ENCODE data around the gene DGUOK.

The DGUOK gene

DNA sequence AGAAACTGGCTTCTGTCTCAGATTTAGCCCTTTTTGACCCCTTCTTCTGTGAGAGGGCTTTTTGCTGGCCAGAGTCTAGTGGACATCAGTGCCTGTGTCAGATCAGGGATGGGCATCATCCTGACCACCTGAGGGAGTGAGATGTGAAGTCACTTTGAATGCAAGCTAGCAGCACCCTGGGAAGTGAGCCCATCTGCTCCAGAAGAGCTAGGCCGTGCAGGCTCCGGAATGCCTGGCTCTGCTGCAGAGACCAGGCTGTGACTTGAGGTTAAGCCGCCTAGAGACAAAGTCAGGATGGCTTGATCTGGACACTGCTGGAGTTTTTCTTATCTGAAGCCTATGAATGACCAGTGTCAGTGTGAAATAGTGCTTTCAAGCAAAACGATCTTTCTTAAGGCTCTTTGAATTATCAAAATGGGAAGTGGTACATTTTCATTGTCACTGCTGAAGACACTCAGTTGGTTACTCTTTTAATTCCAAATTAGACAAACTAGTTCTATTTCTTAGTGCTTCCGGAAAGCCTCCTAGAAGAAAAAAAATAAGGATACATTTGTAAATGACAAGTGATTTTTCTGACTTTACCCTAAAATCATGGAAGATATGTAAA lies 20.8 kb downstream of the DGUOK start:
- DNase-seq (ENCODE audit: low read depth), result no peak

- no peak for DNase-seq (ENCODE audit: low read depth)
Measured at GRCh38 chr2:73949802-73950201, 23.1 kb downstream of the DGUOK start.

DNA sequence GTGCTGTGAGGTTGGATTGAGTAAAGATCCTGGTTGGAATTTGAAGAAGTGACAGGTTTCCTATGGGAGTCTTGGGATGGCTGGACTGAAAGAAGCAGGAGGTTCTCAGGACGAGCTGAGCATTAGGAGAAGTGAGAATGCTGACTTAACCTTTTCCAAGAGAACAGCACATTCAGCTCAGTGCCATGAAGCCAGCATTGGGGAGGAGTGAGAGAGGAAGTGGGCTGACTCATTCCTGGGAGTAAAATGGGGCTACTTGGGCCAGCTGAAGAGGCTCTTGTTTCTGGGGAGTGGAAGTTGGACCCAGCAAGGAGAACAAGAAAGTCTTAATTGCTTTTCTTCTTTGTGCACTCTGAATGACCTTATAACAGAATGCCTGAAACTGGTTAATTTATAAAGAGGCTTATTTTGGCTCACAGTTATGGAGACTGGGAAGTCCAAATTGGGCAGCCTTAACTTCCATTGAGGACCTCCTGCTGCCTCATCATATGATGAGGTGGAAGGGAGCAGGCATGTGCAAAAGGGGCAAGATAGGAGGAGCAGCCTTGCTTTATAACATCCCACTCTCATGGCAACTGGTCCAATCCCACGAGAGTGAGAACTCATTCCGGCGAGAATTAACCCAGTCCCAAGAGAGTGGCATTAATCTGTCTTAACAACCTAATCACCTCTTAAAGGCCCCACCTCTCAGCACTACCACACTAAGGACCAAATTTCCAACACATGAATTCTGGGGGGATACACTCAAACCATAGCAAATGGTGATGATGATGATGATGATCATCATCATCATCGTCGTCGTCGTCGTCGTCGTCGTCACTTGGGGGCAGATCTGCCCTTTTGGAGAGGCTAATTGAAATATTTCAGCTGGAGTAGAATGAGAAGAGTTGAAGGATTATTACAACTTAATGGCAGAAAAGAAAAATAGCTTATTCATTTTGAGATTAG lies 26.1 kb downstream of the DGUOK start:
- no peak for DNase-seq (ENCODE audit: low read depth)

DNA sequence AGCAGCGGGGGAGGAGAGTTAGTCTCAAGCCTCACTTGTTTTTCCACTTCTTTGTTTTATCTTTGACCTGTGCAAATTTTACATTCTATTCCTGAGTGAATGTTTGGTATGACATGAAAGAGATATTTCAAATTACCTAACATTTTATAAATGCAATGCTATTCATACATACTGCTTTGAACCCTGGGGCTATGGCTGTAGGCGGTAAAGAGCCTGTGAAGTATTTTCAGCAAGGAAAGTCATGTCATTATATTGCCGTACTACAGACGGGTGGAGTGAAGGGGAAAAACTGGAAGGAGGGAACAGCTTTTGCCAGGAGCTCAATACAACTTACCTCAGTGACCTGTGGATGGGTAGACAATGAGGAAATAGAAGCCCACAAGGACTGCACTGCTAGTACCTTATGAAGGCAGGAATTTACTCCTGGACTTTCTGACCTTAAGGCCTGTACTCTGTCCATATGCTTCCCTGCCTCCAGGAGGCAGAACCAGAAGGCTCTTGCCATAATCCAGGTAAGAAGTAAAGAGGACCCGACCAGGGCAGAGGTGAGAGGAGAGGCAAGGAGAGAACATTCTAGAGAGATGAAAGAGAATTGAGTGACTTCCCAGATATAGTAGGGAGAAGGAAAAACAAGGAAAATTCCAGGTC lies 29.7 kb downstream of the DGUOK start:
- DNase-seq (ENCODE audit: low read depth), result no peak

GRCh38 chr2:73961274-73961673 lies 34.6 kb downstream of the DGUOK start:
- no peak for DNase-seq (ENCODE audit: low read depth)

DNA sequence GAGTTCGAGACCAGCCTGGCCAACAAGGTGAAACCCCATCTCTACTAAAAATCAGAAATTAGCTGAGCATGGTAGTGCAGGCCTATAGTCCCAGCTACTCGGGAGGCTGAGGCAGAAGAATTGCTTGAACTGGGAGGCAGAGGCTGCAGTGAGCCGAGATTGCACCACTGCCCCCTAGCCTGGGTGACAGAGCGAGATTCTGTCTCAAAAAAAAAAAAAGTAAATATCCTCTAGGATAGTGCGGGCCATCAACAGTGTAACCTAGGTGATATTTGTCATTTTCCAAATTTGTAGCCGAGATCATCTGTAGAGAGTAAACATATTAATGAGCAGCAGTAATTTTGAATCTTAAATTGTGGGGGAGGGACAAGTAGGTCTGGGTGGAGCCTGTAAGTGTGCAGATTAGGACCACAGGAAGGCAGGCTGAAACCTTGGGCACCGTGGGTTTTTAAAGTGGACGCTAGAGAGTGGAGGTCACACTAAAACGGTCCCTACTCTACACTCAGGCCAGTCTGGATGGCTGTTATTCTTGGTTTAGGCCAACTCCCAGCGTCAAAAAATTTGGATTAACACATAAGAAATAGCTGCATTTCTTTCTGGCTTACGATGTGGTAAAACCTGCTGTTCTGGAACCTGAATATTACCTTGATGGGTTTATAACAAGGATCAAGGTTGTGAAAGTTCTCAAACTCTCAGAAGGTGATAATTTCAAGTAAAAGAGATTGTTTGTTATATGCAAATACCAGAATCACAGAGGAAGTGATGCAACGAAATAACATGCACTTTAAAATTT lies 35.3 kb downstream of the DGUOK start:
- no peak for DNase-seq (ENCODE audit: low read depth)

GRCh38 chr2:73962798-73963197 lies 36.1 kb downstream of the DGUOK start:
- no peak for DNase-seq (ENCODE audit: low read depth)

DNA sequence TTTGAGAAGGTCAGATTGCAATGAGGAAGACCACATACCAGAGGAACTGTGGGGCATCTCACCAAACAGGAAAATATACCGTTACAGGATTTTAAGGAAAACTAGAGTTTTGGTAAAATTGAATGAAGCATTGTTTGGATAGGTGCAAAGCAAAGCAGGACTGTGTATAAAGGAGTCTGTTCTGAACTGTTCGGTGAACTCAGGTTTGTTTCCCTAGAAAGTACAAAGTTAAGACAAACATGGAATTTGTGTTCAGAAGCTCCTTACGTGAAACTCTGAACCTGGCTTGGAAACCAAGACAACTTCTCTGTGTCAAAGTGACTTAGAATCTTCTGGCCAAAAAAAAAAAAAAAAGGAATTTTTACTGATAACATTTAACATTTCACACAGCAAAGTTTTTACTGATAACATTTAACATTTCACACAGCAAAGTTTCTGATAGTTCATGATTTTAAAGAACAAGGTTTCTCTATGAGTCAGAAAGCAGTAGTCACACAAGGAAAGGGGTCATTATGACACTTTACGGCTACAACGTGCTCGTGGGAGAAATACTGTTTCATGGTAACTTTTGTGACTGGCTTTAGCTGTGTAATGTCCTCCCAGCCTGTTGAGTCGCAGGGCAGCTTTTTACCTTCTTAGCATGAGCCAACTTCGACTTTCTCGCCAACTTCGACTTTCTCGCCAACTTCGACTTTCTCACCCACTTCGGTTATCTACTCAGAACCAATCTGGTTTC lies 36.9 kb downstream of the DGUOK start:
- DNase-seq (ENCODE audit: low read depth), result no peak

GRCh38 chr2:73964223-73964622 lies 37.5 kb downstream of the DGUOK start:
- no peak for DNase-seq (ENCODE audit: low read depth)

DNA sequence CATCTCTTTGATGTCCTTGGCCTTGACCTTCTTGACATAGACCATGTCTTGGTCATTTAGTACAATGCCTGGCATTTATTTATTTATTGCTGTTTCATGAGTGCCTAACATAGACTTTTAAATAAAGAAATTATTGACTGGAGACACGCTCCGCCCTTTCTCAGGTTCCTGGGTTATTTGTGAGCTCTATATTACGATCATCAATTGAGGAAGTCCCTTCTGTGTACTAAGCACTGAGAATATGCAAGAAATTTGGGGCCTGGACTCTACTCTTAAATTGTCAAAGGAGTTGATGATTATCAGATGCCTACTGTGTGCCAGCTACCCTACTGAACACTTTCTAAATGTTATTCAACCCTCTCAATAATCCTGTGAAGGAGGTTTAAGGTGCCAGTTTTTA lies 38.4 kb downstream of the DGUOK start:
- DNase-seq (ENCODE audit: low read depth), result no peak

DNA sequence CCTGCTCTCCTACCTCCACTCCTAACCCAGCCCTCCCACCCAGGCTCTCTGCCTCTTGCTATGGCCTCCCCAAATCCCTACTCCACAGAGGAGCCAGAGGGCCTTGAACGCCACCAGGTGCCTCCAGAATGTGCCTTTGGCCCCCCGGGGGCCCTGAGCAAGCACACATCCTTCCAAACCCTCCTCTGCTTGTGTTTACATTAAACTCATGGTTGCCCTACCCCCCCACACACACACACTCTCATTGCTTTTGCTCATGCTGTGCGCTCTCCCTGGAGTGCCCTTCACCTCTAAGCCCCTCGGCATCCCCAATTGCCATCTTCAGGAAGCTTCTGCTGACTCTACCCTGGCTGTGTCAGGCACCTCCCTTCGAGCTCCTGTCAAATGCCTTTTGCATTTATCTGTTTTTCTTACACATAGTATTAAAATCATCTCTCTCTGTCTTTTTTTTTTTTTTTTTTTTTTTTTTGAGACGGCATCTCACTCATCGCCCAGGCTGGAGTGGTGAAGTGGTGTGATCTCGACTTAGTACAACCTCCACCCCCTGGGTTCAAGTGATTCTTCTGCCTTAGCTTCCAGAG lies 41.8 kb downstream of the DGUOK start:
- DNase-seq (ENCODE audit: low read depth), result no peak

- no peak for DNase-seq (ENCODE audit: low read depth)
Measured at GRCh38 chr2:73969356-73969755, 42.7 kb downstream of the DGUOK start.

DNA sequence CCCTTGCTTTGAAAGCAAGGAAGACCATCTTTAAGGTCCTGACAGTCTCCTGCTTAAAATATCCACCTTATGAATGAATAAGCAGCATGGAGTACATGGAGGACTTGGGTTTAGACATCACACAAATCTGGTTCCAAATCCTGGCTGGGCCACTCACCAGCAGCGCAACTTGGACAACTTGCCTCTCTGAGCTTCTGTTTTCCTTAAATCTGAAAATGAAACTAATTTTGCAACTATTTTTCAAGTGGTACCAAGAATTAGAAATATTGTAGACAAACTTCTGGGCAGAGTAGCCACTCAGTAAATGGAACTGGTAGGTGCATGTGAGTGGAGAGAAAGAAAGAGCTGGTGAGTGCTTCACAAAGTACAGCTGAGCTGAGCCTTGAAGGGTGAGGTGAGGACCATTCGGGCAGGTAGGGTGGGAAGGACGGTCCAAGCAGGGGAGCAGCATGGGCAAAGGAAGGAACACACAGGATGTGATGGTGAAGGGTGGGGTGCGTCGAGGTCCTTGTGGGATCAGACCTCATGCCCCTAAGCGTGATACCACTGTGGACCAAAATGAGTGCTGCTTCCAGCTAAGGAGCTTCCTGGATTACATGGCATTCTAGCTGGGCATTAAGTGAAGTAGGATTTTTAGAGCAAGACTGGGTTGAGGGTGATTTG lies 43.6 kb downstream of the DGUOK start:
- no peak for DNase-seq (ENCODE audit: low read depth)

GRCh38 chr2:73970850-73971471 lies 44.3 kb downstream of the DGUOK start:
- no peak for DNase-seq (ENCODE audit: low read depth)

GRCh38 chr2:73971722-73972121 lies 45.0 kb downstream of the DGUOK start:
- no peak for DNase-seq (ENCODE audit: low read depth)

GRCh38 chr2:73972846-73973245 lies 46.2 kb downstream of the DGUOK start:
- DNase-seq (ENCODE audit: low read depth), result no peak

- DNase-seq (ENCODE audit: low read depth), result no peak
Measured at GRCh38 chr2:73975731-73976130, 49.1 kb downstream of the DGUOK start.

GRCh38 chr2:73976803-73977202 lies 50.1 kb downstream of the DGUOK start:
- DNase-seq (ENCODE audit: low read depth), result no peak

GRCh38 chr2:73977466-73977865 lies 50.8 kb downstream of the DGUOK start:
- no peak for DNase-seq (ENCODE audit: low read depth)

DNA sequence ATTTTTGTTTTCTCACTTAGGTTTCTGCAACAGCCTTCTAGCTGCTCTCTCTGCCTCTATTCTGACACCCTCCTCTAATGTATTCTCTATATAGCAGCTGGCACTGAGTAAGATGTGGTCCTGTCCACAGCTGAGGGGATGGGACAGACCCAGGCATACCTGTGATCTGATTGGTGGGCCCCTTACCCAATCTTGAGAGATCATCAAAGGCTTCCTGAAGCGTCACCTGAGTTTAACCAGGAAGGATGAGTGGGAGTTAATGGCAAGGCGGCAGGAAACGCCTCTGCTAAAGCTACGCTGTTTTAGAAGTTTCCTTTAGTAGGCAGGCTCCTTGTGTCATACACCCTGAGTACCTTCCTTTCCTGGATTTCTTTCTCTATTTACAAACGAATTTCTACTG lies 52.3 kb downstream of the DGUOK start:
- DNase-seq (ENCODE audit: low read depth), result no peak
